Stimulated activated naive B cell treated with anti-CD40 and anti-IgM and Interleukin-4, amounts not matched to agents 10 μg/mL and 1 μg/mL and 100 μg/mL, for 72 hours (primary cell): ENCODE measurements around the gene KCNJ2.
A peak's percentile ranks its signal among the peaks of the same experiment; 100 is the strongest.

Source experiments
- ATAC-seq, 2 donors: fragments of 150-1000 bp; cut with Tn5 transposase; replicated peaks; 2 replicates each; pipeline ENCODE4 v1.10.0; 2021; ENCODE audit warnings: moderate library complexity in 1 of 2
- DNase-seq: peaks from one replicate; pipeline ENCODE4 v3.0.0; 2021
- H3K27ac Mint-ChIP-seq: one replicate; pipeline ENCODE4 v1.8.0; 2022; ENCODE audit warnings: mild to moderate bottlenecking, mixed read lengths
- H3K27me3 Mint-ChIP-seq, 2 donors: one replicate each; pipeline ENCODE4 v1.8.0; 2022; ENCODE audit warnings: mixed read lengths in 2 of 2
- H3K36me3 Mint-ChIP-seq, 2 donors: one replicate each; pipeline ENCODE4 v1.8.0; 2022; ENCODE audit warnings: mixed read lengths in 2 of 2, mild to moderate bottlenecking in 1 of 2
- H3K4me1 Mint-ChIP-seq, 2 donors: one replicate each; pipeline ENCODE4 v1.8.0; 2022; ENCODE audit warnings: mixed read lengths in 2 of 2, mild to moderate bottlenecking in 1 of 2
- H3K4me3 Mint-ChIP-seq, 2 donors: one replicate each; pipeline ENCODE4 v1.8.0; 2022; ENCODE audit warnings: mild to moderate bottlenecking in 2 of 2, mixed read lengths in 2 of 2, moderate library complexity in 1 of 2
- H3K9me3 Mint-ChIP-seq, 2 donors: one replicate each; pipeline ENCODE4 v1.8.0; 2022; ENCODE audit warnings: mixed read lengths in 2 of 2, mild to moderate bottlenecking in 1 of 2

The KCNJ2 gene

GRCh38 chr17:70137451-70138230 lies 31.7 kb upstream of the KCNJ2 start:
- no peaks in the 10 kb centered on the region for H3K27me3 Mint-ChIP-seq
- DNase-seq: peak; percentile 54
- H3K4me3 Mint-ChIP-seq: peak overlapping the region; percentile 49 to 63

GRCh38 chr17:70138291-70138865 lies 31.0 kb upstream of the KCNJ2 start:
- ATAC-seq (no peak), DNase-seq (no peak)
- Mint-ChIP-seq H3K4me1 (peaks cover 10 to 20% of the 10 kb centered on the region in 2 donors), H3K27me3 (no peaks in the 10 kb centered on the region), H3K4me3 (no peak overlapping the region), H3K27ac (no peak overlapping the region), H3K9me3 (no peaks in the 10 kb centered on the region), H3K36me3 (no peaks in the 10 kb centered on the region)

More at GRCh38 chr17:70137451-70138230, 31.7 kb upstream of the KCNJ2 start:
- peaks cover 10 to 20% of the 10 kb centered on the region in 2 donors for H3K4me1 Mint-ChIP-seq
- H3K9me3 Mint-ChIP-seq: no peaks in the 10 kb centered on the region
- no peak overlapping the region for H3K27ac Mint-ChIP-seq
- no peaks in the 10 kb centered on the region for H3K36me3 Mint-ChIP-seq
- peak; percentile 99 to 100 for ATAC-seq

DNA sequence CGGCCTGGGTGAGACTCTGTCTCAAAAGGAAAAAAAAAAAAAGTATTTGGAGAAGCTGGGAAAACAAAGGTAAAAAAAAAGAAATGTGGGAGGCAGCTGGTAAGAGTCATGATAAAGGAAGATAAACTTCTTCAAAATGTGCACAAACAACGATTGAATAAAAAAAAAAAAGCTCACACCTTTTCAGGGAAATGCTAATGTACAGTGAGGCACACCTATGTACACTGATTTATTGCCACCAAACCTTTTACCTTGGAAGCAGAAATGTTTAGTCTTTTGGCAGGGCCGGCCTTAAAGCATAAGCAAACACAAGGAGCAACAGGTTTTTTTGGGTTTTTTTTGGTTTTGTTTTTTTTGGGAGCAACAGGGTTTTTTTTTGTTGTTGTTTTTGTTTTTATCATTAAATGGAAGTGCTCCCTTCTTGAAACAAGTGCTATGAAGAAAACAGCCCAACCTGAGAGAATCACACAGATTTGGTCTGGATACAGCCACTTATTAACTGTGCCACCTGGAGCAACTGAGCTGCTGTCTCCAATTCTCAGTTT lies 29.8 kb upstream of the KCNJ2 start:
- peaks cover 10 to 20% of the 10 kb centered on the region in 2 donors for H3K4me1 Mint-ChIP-seq
- H3K27ac Mint-ChIP-seq: no peak overlapping the region
- H3K9me3 Mint-ChIP-seq: no peaks in the 10 kb centered on the region
- ATAC-seq (no peak), DNase-seq (no peak)
- no peaks in the 10 kb centered on the region for H3K27me3 Mint-ChIP-seq
- no peak overlapping the region for H3K4me3 Mint-ChIP-seq
- no peaks in the 10 kb centered on the region for H3K36me3 Mint-ChIP-seq

GRCh38 chr17:70144260-70144846 lies 25.0 kb upstream of the KCNJ2 start:
- no peaks in the 10 kb centered on the region for H3K4me1 Mint-ChIP-seq
- no peaks in the 10 kb centered on the region for H3K9me3 Mint-ChIP-seq
- no peak overlapping the region for H3K4me3 Mint-ChIP-seq
- no peaks in the 10 kb centered on the region for H3K36me3 Mint-ChIP-seq
- ATAC-seq (no peak), DNase-seq (no peak)
- no peak overlapping the region for H3K27ac Mint-ChIP-seq
- no peaks in the 10 kb centered on the region for H3K27me3 Mint-ChIP-seq

GRCh38 chr17:70153210-70153609 lies 16.1 kb upstream of the KCNJ2 start:
- H3K4me3 Mint-ChIP-seq: no peak overlapping the region
- H3K4me1 Mint-ChIP-seq: no peaks in the 10 kb centered on the region
- no peaks in the 10 kb centered on the region for H3K27me3 Mint-ChIP-seq
- DNase-seq: no peak
- H3K9me3 Mint-ChIP-seq: no peaks in the 10 kb centered on the region
- no peak overlapping the region for H3K27ac Mint-ChIP-seq
- no peak for ATAC-seq
- no peaks in the 10 kb centered on the region for H3K36me3 Mint-ChIP-seq

DNA sequence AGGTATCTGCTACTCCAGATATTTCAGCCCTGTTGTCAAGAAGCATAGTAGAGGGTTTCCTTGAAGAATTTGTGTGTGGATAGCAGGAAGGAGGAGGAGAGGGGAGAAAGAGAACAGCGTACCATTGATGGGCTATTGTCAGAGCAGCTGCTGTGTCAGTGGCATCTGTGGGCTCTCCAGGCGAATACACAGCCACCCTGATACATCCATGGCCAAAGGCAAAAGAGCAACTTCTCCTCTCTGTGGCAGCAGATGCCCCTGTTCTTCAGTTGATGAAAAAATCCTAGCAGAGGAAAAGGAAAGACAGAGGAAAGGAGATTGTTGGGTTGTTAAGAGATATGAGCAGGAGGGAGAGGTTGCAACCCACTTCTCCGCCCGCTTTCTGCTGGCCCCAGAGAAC lies 12.2 kb upstream of the KCNJ2 start:
- no peaks in the 10 kb centered on the region for H3K9me3 Mint-ChIP-seq
- H3K4me3 Mint-ChIP-seq: no peak overlapping the region
- H3K4me1 Mint-ChIP-seq: no peaks in the 10 kb centered on the region
- H3K27ac Mint-ChIP-seq: no peak overlapping the region
- ATAC-seq: no peak
- H3K27me3 Mint-ChIP-seq: no peaks in the 10 kb centered on the region
- no peaks in the 10 kb centered on the region for H3K36me3 Mint-ChIP-seq
- no peak for DNase-seq

DNA sequence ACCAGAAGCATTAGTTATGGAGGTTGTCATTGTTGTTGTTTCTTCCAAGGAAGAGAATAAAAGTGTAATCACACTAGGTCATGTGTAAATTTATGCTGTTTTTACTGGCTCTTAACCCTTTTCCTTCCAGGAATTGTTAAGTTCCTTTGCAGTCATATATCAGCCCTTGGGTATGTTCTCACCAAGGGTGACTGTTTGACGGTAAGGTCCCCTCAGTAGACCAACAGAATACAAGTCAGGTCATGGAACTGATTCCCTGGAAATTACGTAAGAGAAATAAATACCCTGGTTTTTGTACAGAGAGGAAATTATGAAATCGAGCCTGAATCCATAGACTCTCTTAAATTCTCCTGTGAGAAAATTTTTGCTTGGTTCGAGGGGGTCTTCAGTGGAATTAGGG lies 11.2 kb upstream of the KCNJ2 start:
- Mint-ChIP-seq H3K27ac (no peak overlapping the region), H3K36me3 (no peaks in the 10 kb centered on the region), H3K27me3 (no peaks in the 10 kb centered on the region), H3K9me3 (no peaks in the 10 kb centered on the region), H3K4me3 (no peak overlapping the region), H3K4me1 (no peaks in the 10 kb centered on the region)
- no peak for ATAC-seq
- no peak for DNase-seq

GRCh38 chr17:70158591-70158990 lies 10.7 kb upstream of the KCNJ2 start:
- DNase-seq: no peak
- Mint-ChIP-seq H3K27ac (no peak overlapping the region), H3K9me3 (no peaks in the 10 kb centered on the region), H3K27me3 (no peaks in the 10 kb centered on the region), H3K4me1 (no peaks in the 10 kb centered on the region), H3K4me3 (no peak overlapping the region), H3K36me3 (no peaks in the 10 kb centered on the region)
- ATAC-seq: no peak

GRCh38 chr17:70159980-70160379 lies 9.4 kb upstream of the KCNJ2 start:
- Mint-ChIP-seq H3K4me3 (no peak overlapping the region), H3K27me3 (no peaks in the 10 kb centered on the region), H3K27ac (no peak overlapping the region), H3K36me3 (no peaks in the 10 kb centered on the region), H3K4me1 (no peaks in the 10 kb centered on the region), H3K9me3 (no peaks in the 10 kb centered on the region)
- no peak for DNase-seq
- no peak for ATAC-seq

- Mint-ChIP-seq H3K4me3 (no peak overlapping the region), H3K9me3 (no peaks in the 10 kb centered on the region), H3K27ac (no peak overlapping the region), H3K36me3 (no peaks in the 10 kb centered on the region), H3K27me3 (peaks cover 0 to 2% of the 10 kb centered on the region in 2 donors), H3K4me1 (no peaks in the 10 kb centered on the region)
- ATAC-seq (no peak), DNase-seq (no peak)
Observed at GRCh38 chr17:70161519-70161918, 7.8 kb upstream of the KCNJ2 start.

- ATAC-seq: no peak
- peaks cover 16 to 18% of the 10 kb centered on the region in 2 donors for H3K27me3 Mint-ChIP-seq
- no peaks in the 10 kb centered on the region for H3K9me3 Mint-ChIP-seq
- peaks cover 13 to 21% of the 10 kb centered on the region in 2 donors for H3K4me1 Mint-ChIP-seq
- H3K36me3 Mint-ChIP-seq: no peaks in the 10 kb centered on the region
- H3K27ac Mint-ChIP-seq: no peak overlapping the region
- DNase-seq: no peak
- H3K4me3 Mint-ChIP-seq: no peak overlapping the region
Observed at GRCh38 chr17:70165383-70165782, 3.9 kb upstream of the KCNJ2 start.

- H3K27ac Mint-ChIP-seq: no peak overlapping the region
- H3K9me3 Mint-ChIP-seq: no peaks in the 10 kb centered on the region
- peaks cover 20 to 25% of the 10 kb centered on the region in 2 donors for H3K27me3 Mint-ChIP-seq
- no peak overlapping the region for H3K4me3 Mint-ChIP-seq
- H3K36me3 Mint-ChIP-seq: no peaks in the 10 kb centered on the region
- no peak for ATAC-seq
- peaks cover 13 to 21% of the 10 kb centered on the region in 2 donors for H3K4me1 Mint-ChIP-seq
- DNase-seq: no peak
Observed at GRCh38 chr17:70166615-70167014, 2.7 kb upstream of the KCNJ2 start.

DNA sequence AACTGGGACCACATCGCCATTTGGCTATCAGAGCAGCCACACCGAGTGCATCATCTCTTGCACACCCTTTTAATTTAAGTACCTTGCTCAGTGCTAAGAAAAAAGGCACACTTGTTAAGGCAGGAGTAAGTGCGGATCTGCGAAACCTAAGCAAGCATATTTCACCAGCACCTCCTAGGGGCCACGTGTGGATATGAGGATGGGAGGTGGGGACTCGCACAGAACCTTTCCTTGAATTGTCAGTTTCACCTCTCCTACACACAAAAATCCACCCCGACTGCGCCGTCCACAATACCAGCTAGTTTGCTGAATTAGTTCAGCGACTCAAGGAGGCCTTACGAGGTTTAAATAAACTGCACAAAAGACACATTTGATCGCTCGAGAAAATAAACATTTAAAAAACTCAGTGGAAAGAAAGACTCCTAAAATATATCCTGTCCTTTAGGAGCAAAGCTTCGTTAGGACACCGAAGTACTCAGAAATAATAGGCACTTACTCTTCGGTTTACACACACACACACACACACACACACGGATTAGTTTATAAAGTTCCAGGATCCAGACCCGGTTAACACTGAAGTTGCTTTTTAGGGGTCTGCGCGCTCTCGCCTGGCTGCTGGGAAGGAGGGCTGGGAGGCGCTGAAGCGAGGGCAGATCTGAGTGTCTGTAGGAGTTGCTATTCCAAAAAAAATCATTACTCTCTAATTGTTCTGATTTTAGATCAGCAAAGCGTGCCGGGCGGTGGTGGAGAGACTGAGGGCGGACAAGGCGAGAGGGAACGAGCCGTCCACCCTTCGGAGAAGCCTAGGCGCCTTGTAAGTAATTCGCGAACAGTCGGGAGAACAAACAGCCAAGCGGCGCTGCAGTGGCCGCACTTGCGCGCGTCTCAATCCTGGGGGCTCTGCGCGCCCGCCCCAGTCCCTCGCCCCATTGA lies 1.0 kb upstream of the KCNJ2 start:
- DNase-seq (peak; percentile 6), ATAC-seq (peak; percentile 38 to 45)
- no peaks in the 10 kb centered on the region for H3K36me3 Mint-ChIP-seq
- H3K4me3 Mint-ChIP-seq: peak overlapping the region; percentile 77 to 84
- H3K9me3 Mint-ChIP-seq: no peaks in the 10 kb centered on the region
- H3K4me1 Mint-ChIP-seq: peaks cover 13 to 21% of the 10 kb centered on the region in 2 donors
- peaks cover 27 to 28% of the 10 kb centered on the region in 2 donors for H3K27me3 Mint-ChIP-seq
- peak overlapping the region; percentile 39 for H3K27ac Mint-ChIP-seq
